ENCODE data around the gene RTN4.
"Not testable (repeated sequence)": the region's sequence is repeated elsewhere in the genome, so short reads cannot be mapped to it uniquely, and the experiment has no call there.

RTN4 gene

DNA sequence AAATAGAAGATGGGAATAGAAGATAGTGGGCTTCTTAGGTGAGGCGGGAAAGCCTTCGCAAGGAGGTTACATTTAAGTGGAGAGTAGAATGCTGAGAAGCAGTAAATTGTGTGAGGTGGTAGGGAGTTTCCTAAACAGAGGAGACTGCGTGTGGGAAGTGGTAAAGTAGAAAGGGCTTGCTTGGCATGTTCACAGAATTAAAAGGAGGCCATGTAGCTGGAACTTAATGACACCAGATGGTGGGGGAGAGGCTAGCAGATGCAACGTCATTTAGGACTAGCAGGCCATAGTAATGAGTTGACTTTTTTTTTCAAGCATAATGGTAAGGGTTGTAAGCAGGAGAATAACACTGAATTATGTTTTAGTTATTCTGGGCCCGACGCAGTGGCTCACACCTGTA is 13.0 kb upstream of the RTN4 start:
- TF ChIP-seq, protein P1, sequence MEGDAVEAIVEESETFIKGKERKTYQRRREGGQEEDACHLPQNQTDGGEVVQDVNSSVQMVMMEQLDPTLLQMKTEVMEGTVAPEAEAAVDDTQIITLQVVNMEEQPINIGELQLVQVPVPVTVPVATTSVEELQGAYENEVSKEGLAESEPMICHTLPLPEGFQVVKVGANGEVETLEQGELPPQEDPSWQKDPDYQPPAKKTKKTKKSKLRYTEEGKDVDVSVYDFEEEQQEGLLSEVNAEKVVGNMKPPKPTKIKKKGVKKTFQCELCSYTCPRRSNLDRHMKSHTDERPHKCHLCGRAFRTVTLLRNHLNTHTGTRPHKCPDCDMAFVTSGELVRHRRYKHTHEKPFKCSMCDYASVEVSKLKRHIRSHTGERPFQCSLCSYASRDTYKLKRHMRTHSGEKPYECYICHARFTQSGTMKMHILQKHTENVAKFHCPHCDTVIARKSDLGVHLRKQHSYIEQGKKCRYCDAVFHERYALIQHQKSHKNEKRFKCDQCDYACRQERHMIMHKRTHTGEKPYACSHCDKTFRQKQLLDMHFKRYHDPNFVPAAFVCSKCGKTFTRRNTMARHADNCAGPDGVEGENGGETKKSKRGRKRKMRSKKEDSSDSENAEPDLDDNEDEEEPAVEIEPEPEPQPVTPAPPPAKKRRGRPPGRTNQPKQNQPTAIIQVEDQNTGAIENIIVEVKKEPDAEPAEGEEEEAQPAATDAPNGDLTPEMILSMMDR (IDR thresholded peaks at IDR 0.05; ENCODE audit: low read depth, low read length), result no peak
- no peak for DNase-seq (ENCODE audit: extremely low read depth, low read depth)

DNA sequence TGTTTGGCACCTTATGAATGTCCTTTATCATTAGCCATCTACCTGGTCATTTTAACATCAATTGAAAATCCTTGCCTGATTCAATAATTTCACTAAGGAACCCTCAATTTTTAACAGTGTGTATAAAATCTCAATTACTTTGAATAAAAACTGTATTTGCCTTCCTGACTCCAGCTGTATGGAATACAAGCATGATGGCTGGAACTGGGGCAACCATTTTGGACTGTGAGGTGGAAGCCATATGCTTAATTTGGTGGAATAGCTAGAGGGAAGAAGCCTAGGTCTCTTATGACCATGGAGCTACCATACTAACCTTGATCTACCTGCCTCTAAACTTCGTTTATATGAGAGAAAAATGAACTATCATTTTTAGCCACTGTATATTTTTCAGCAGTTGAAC is 12.5 kb upstream of the RTN4 start:
- no peak for DNase-seq (ENCODE audit: extremely low read depth, low read depth)
- TF ChIP-seq, protein P1 (IDR thresholded peaks at IDR 0.05; ENCODE audit: low read depth, low read length), result no peak

DNA sequence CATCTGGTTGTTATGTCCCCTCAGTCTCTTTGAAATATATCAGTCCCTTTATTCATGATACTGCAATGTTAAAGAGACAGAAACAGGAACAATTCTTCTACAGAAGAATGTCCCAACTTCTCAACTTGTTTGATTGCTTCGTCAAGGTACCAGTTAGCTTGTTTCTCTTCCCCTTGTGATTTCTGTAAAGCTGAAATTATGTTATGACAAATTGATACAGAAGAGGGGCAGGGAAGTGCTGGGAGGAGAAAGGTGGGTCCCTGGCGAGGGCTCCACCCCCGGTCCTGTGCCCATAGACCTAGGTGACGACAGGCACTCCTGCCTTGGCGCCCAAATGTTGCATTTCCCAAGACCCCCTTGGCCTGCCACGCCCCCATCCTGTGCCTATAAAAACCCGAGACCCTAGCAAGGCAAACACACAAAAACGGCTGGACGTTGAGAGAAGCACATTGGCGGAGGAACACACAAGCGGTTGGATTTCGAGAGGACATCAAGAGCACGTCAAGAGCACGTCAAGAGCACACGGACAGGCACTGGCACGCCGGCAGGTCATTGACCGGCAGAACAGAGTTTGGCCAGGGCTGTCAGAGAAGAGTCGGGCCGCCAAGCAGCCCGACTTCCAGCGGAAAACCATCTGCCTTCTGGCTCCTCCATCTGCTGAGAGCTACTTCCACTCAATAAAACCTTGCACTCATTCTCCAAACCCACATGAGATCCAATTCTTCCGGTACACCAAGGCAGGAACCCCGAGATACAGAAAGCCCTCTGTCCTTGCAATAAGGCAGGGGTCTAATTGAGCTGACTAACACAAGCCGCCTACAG is 11.5 kb upstream of the RTN4 start:
- no peak for DNase-seq (ENCODE audit: extremely low read depth, low read depth)
- TF ChIP-seq, protein P1 (IDR thresholded peaks at IDR 0.05; ENCODE audit: low read depth, low read length), result no peak

DNA sequence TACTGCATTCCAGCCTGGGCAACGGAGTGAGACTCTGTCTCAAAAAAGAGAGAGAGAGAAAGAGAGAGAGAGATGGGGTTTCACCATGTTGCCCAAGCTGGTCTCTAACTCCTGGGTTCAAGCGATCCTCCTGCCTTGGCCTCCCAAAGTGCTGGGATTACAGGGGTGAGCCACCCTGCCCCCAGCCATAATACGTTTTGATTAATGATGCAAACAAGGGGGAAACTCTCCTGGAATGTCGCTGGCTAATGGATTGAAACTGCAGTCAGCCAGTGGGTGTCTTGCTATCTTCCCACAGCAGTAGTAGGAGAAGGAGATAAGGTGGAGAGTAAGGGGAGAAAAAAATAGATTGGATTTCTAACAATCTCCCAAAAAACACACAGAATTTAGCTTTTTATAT is 9.5 kb upstream of the RTN4 start:
- no peak for DNase-seq (ENCODE audit: extremely low read depth, low read depth)
- TF ChIP-seq, protein P1 (IDR thresholded peaks at IDR 0.05; ENCODE audit: low read depth, low read length), result no peak

DNA sequence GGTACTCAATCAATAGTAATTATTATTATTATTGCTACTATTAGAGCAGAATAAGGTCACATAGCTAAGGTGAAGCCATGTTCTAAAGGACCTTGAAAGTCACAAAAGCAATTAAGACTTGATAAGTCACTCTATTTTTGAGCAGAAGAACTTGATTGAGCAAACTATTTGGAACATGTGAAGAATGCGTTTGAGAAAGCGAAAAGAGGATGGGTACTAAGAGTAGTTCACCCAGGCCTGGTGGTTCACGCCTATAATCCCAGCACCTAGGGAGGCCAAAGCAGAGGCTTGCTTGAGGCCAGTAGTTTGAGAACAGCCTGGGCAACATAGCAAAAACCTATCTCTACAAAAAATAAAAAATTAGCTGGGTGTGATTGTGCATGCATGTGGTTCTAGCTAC is 7.2 kb upstream of the RTN4 start:
- TF ChIP-seq, protein P1 (IDR thresholded peaks at IDR 0.05; ENCODE audit: low read depth, low read length), result no peak
- no peak for DNase-seq (ENCODE audit: extremely low read depth, low read depth)

DNA sequence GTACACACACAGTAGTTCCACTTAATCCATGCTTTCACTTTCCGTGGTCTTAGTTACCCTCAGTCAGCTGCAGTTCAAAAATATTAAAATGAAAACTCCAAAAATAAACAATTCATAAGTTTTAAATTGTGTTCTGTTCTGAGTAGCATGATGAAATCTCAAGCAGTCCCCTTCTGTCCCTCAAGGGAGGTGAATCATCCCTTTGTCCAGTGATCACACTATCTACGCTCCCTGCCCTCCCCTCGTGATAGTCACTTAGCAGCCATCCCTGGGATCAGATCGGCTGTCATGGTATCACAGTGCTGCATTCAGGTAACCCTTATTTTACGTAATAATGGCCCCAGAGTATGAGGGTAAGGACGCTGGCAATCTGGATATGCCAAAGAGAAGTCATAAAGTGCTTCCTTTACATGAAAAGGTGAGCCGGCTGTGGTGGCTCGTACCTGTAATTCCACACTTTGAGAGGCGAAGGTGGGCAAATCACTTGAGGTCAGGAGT is 5.8 kb upstream of the RTN4 start:
- TF ChIP-seq, protein P1 (IDR thresholded peaks at IDR 0.05; ENCODE audit: low read depth, low read length), result no peak
- no peak for DNase-seq (ENCODE audit: extremely low read depth, low read depth)

DNA sequence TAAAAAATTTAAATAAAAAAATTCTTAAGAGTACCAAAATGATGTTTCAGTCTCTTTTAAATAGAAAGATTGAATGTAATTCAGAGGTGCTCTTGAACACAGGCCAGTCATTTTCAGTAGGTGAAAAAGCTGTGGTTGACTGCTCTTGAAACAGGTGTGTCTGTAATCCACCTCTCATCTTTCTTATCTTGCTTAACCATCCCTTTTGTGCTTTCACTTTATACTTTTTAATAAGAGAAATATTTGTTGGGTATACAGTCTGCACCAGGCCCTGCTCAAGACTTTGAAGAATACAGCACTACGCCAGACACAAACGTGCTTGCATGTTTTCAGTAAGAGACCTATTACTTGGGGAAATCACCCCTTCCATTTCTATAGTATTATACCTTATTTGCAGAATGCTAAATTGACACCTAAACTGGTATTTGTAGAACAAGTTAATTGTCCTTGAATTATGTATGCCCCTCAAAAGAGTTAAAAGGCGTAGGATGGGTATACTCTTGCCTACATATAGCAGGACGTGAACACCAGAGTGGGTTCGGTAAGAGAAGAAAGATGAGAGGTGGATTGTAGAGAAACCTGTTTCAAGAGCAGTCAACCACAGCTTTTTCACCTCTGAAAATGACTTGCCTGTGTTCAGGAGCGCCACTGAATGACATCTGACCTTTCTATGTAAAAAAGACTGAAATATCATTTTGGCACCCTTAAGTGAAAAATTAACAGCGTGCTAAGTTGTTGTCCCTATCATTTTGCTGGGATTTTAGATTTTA is 4.0 kb upstream of the RTN4 start:
- DNase-seq (ENCODE audit: extremely low read depth, low read depth), result no peak
- TF ChIP-seq, protein P1 (IDR thresholded peaks at IDR 0.05; ENCODE audit: low read depth, low read length), result no peak

DNA sequence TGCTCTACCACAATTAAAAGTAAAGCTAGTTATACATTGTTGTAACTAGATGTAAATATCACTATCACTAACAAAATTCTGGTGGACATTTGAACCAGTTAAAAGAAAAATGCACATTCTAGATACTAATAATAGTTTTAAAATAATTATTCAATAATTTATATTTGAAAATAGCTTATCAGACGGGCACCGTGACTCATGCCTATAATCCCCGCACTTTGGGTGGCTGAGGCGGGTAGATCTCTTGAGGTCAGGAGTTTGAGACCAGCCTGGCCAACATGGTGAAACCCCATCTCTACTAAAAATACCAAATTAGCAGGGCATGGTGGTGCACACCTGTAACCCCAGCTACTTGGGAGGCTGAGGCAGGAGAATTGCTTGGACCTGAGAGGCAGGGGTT is 3.0 kb upstream of the RTN4 start:
- DNase-seq (ENCODE audit: extremely low read depth, low read depth), result not testable (repeated sequence)
